SK-N-SH (cell line): Measurements from ENCODE around the gene ARMC7.

Experiments
- FOXM1 ChIP-seq: IDR thresholded peaks from 2 replicates; pipeline ENCODE4 v1.4.0; 2012; ENCODE audit warnings: low read depth, mild to moderate bottlenecking
- GABPA ChIP-seq: IDR thresholded peaks from 2 replicates; pipeline ENCODE4 v1.4.0; 2012; ENCODE audit warnings: low read depth, mild to moderate bottlenecking
- JUND ChIP-seq: IDR thresholded peaks from 2 replicates; pipeline ENCODE4 v1.4.0; 2012
- MEF2A ChIP-seq: IDR thresholded peaks from 2 replicates; pipeline ENCODE4 v1.4.0; 2012; ENCODE audit warnings: low read depth, borderline replicate concordance
- NRF1 ChIP-seq: IDR thresholded peaks from 2 replicates; pipeline ENCODE4 v1.6.1; 2012; ENCODE audit warnings: low read depth, mild to moderate bottlenecking, low read length
- POLR2AphosphoS5 ChIP-seq: IDR thresholded peaks from 2 replicates; pipeline ENCODE4 v1.6.1; 2012; ENCODE audit warnings: low read depth, low read length
- RFX5 ChIP-seq: IDR thresholded peaks from 2 replicates; pipeline ENCODE4 v1.6.1; 2012; ENCODE audit warnings: mild to moderate bottlenecking, improper control_type of control experiment, low read length
- RXRA ChIP-seq: IDR thresholded peaks from 2 replicates; pipeline ENCODE4 v1.4.0; 2012; ENCODE audit warnings: low read depth, mild to moderate bottlenecking, borderline replicate concordance
- SIN3A ChIP-seq: IDR thresholded peaks from 2 replicates; pipeline ENCODE4 v1.6.1; 2012; ENCODE audit warnings: low read depth, mild to moderate bottlenecking, low read length, moderate library complexity, borderline replicate concordance
- TAF1 ChIP-seq: IDR thresholded peaks from 2 replicates; pipeline ENCODE4 v1.6.1; 2012; ENCODE audit warnings: low read depth, mild to moderate bottlenecking, low read length, moderate library complexity, borderline replicate concordance
- ZBTB33 ChIP-seq: IDR thresholded peaks from 2 replicates; pipeline ENCODE4 v1.4.0; 2012; ENCODE audit warnings: low read depth, borderline replicate concordance
- TF ChIP-seq, protein P1 (sequence below): fragments of 200-600 bp; sonication (generic); IDR thresholded peaks from 2 replicates; pipeline ENCODE4 v1.6.1; 2017; ENCODE audit warnings: antibody characterized with exemption, mild to moderate bottlenecking, moderate library complexity
- TF ChIP-seq, protein P2 (sequence below): fragments of 150-350 bp; IDR thresholded peaks from 2 replicates; pipeline ENCODE4 v1.6.1; 2017; ENCODE audit warnings: antibody characterized with exemption, low read length, low read depth, borderline replicate concordance
- TF ChIP-seq, protein P3 (sequence below): IDR thresholded peaks from 2 replicates; pipeline ENCODE4 v1.6.1; 2012; ENCODE audit warnings: mild to moderate bottlenecking, low read depth, low read length, moderate library complexity

DNA sequence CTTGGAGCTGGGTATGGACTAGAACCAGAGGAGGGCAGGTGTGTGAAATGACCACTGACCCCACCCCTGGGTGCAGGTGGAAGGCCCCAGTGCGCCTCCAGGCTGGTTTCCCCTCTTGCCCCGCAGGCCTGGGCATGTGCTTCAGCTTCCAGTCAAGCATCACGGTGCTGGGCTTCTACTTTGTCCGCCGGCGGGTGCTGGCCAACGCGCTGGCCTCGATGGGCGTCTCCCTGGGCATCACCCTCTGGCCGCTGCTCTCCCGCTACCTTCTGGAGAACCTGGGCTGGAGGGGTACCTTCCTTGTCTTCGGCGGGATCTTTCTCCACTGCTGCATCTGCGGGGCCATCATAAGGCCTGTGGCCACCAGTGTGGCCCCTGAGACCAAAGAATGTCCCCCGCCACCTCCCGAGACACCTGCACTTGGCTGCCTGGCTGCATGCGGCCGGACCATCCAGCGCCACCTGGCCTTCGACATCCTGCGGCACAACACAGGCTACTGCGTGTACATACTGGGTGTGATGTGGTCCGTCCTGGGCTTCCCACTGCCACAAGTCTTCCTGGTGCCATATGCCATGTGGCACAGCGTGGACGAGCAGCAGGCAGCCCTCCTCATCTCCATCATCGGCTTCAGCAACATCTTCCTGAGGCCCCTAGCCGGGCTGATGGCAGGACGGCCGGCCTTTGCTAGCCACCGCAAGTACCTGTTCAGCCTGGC lies 9.7 kb upstream of the ARMC7 start:
- TF ChIP-seq TAF1 (no peak), NRF1 (no peak), SIN3A (no peak), POLR2AphosphoS5 (no peak), ZBTB33 (no peak), RFX5 (no peak), MEF2A (no peak), RXRA (no peak), GABPA (no peak), FOXM1 (no peak), JUND (no peak)
- TF ChIP-seq, protein P1, sequence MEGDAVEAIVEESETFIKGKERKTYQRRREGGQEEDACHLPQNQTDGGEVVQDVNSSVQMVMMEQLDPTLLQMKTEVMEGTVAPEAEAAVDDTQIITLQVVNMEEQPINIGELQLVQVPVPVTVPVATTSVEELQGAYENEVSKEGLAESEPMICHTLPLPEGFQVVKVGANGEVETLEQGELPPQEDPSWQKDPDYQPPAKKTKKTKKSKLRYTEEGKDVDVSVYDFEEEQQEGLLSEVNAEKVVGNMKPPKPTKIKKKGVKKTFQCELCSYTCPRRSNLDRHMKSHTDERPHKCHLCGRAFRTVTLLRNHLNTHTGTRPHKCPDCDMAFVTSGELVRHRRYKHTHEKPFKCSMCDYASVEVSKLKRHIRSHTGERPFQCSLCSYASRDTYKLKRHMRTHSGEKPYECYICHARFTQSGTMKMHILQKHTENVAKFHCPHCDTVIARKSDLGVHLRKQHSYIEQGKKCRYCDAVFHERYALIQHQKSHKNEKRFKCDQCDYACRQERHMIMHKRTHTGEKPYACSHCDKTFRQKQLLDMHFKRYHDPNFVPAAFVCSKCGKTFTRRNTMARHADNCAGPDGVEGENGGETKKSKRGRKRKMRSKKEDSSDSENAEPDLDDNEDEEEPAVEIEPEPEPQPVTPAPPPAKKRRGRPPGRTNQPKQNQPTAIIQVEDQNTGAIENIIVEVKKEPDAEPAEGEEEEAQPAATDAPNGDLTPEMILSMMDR, result no peak
- TF ChIP-seq, protein P2, sequence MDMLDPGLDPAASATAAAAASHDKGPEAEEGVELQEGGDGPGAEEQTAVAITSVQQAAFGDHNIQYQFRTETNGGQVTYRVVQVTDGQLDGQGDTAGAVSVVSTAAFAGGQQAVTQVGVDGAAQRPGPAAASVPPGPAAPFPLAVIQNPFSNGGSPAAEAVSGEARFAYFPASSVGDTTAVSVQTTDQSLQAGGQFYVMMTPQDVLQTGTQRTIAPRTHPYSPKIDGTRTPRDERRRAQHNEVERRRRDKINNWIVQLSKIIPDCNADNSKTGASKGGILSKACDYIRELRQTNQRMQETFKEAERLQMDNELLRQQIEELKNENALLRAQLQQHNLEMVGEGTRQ, result no peak
- TF ChIP-seq, protein P3, sequence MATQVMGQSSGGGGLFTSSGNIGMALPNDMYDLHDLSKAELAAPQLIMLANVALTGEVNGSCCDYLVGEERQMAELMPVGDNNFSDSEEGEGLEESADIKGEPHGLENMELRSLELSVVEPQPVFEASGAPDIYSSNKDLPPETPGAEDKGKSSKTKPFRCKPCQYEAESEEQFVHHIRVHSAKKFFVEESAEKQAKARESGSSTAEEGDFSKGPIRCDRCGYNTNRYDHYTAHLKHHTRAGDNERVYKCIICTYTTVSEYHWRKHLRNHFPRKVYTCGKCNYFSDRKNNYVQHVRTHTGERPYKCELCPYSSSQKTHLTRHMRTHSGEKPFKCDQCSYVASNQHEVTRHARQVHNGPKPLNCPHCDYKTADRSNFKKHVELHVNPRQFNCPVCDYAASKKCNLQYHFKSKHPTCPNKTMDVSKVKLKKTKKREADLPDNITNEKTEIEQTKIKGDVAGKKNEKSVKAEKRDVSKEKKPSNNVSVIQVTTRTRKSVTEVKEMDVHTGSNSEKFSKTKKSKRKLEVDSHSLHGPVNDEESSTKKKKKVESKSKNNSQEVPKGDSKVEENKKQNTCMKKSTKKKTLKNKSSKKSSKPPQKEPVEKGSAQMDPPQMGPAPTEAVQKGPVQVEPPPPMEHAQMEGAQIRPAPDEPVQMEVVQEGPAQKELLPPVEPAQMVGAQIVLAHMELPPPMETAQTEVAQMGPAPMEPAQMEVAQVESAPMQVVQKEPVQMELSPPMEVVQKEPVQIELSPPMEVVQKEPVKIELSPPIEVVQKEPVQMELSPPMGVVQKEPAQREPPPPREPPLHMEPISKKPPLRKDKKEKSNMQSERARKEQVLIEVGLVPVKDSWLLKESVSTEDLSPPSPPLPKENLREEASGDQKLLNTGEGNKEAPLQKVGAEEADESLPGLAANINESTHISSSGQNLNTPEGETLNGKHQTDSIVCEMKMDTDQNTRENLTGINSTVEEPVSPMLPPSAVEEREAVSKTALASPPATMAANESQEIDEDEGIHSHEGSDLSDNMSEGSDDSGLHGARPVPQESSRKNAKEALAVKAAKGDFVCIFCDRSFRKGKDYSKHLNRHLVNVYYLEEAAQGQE, result no peak
